ENCODE results near the gene TMEM273.

TMEM273 gene

GRCh38 chr10:49160110-49160509 lies 28.1 kb downstream of the TMEM273 start:
- Histone ChIP-seq H3K9me3 (replicated peaks; ENCODE audit: low read length) (no peaks in the 10 kb centered on the region), H3K4me2 (ENCODE audit: low read length) (no peak overlapping the region), H3K9ac (ENCODE audit: low read depth, low read length) (no peak overlapping the region), H3K4me1 (ENCODE audit: control insufficient read depth, insufficient read depth, low read length) (no peaks in the 10 kb centered on the region), H3K4me3 (ENCODE audit: low read length) (no peak overlapping the region), H3K27me3 (ENCODE audit: control insufficient read depth, insufficient read depth, low read length) (peaks cover 20% of the 10 kb centered on the region), H3K36me3 (ENCODE audit: insufficient read depth, low read length) (no peaks in the 10 kb centered on the region)

- no peaks in the 10 kb centered on the region for H3K4me1 ChIP-seq (ENCODE audit: control insufficient read depth, insufficient read depth, low read length)
These were observed 29.3 kb downstream of the TMEM273 start for GRCh38 chr10:49158915-49159314.

GRCh38 chr10:49158404-49158803 lies 29.8 kb downstream of the TMEM273 start:
- Histone ChIP-seq H3K27me3 (ENCODE audit: control insufficient read depth, insufficient read depth, low read length) (peaks cover 21% of the 10 kb centered on the region), H3K4me3 (ENCODE audit: low read length) (no peak overlapping the region), H3K9me3 (replicated peaks; ENCODE audit: low read length) (no peaks in the 10 kb centered on the region), H3K9ac (ENCODE audit: low read depth, low read length) (no peak overlapping the region), H3K36me3 (ENCODE audit: insufficient read depth, low read length) (no peaks in the 10 kb centered on the region), H3K4me1 (ENCODE audit: control insufficient read depth, insufficient read depth, low read length) (no peaks in the 10 kb centered on the region), H3K4me2 (ENCODE audit: low read length) (no peak overlapping the region)

More at GRCh38 chr10:49158915-49159314, 29.3 kb downstream of the TMEM273 start:
- peaks cover 21% of the 10 kb centered on the region for H3K27me3 ChIP-seq (ENCODE audit: control insufficient read depth, insufficient read depth, low read length)
- H3K4me3 ChIP-seq (ENCODE audit: low read length): no peak overlapping the region
- H3K9me3 ChIP-seq (replicated peaks; ENCODE audit: low read length): no peaks in the 10 kb centered on the region
- no peaks in the 10 kb centered on the region for H3K36me3 ChIP-seq (ENCODE audit: insufficient read depth, low read length)
- H3K9ac ChIP-seq (ENCODE audit: low read depth, low read length): no peak overlapping the region
- no peak overlapping the region for H3K4me2 ChIP-seq (ENCODE audit: low read length)

GRCh38 chr10:49157229-49157628 lies 31.0 kb downstream of the TMEM273 start:
- Histone ChIP-seq H3K4me3 (ENCODE audit: low read length) (no peak overlapping the region), H3K4me1 (ENCODE audit: control insufficient read depth, insufficient read depth, low read length) (no peaks in the 10 kb centered on the region), H3K9ac (ENCODE audit: low read depth, low read length) (no peak overlapping the region), H3K36me3 (ENCODE audit: insufficient read depth, low read length) (no peaks in the 10 kb centered on the region), H3K9me3 (replicated peaks; ENCODE audit: low read length) (no peaks in the 10 kb centered on the region), H3K4me2 (ENCODE audit: low read length) (no peak overlapping the region), H3K27me3 (ENCODE audit: control insufficient read depth, insufficient read depth, low read length) (peaks cover 26% of the 10 kb centered on the region)

- Histone ChIP-seq H3K4me3 (ENCODE audit: low read length) (no peak overlapping the region), H3K9me3 (replicated peaks; ENCODE audit: low read length) (no peaks in the 10 kb centered on the region), H3K27me3 (ENCODE audit: control insufficient read depth, insufficient read depth, low read length) (peaks cover 45% of the 10 kb centered on the region), H3K4me1 (ENCODE audit: control insufficient read depth, insufficient read depth, low read length) (no peaks in the 10 kb centered on the region), H3K4me2 (ENCODE audit: low read length) (no peak overlapping the region), H3K36me3 (ENCODE audit: insufficient read depth, low read length) (no peaks in the 10 kb centered on the region), H3K9ac (ENCODE audit: low read depth, low read length) (no peak overlapping the region)
These were observed 33.5 kb downstream of the TMEM273 start for GRCh38 chr10:49154641-49155040.

DNA sequence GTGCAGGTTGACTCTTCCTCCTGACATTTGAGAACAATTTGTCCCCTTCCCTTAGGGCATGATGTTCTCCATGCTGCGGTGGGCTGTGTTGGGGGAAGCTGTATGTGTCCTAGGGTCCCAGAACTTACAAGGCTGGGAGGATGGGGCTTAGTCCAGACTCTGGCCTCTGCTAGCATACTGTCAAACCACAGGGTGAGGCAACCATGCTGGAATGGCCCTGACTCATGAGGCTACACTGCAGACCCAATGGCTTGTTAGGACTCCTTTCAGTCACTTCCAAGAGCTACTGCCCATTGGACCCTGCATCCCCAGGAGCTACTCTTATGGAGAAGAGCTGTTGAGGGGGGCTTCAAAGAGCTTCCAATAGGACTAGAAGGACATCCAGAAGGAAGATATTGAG lies 34.2 kb downstream of the TMEM273 start:
- no peak overlapping the region for H3K4me3 ChIP-seq (ENCODE audit: low read length)
- no peaks in the 10 kb centered on the region for H3K36me3 ChIP-seq (ENCODE audit: insufficient read depth, low read length)
- no peaks in the 10 kb centered on the region for H3K9me3 ChIP-seq (replicated peaks; ENCODE audit: low read length)
- peaks cover 45% of the 10 kb centered on the region for H3K27me3 ChIP-seq (ENCODE audit: control insufficient read depth, insufficient read depth, low read length)
- peaks cover under 1% of the 10 kb centered on the region for H3K4me1 ChIP-seq (ENCODE audit: control insufficient read depth, insufficient read depth, low read length)
- H3K4me2 ChIP-seq (ENCODE audit: low read length): no peak overlapping the region
- H3K9ac ChIP-seq (ENCODE audit: low read depth, low read length): no peak overlapping the region

DNA sequence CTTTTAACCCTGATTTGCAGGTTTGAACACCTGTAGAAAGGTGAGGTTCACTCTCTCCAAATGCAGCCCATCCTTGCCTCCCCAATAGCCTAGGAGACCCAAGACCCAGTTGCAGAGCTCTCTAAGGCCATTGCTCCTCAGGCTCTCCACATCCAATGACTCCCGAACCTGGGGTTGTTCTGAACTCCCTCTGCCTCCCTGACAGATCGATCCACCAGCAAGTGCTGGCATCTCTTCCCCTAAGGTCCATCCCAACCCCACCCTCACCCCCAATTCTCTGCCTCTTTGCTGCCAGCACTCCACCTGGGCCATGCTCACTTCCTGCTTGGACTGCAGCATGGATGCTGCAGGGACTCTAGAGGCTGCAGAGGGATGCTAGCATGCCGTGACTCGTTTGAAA lies 35.1 kb downstream of the TMEM273 start:
- Histone ChIP-seq H3K4me1 (ENCODE audit: control insufficient read depth, insufficient read depth, low read length) (peaks cover 3% of the 10 kb centered on the region), H3K9me3 (replicated peaks; ENCODE audit: low read length) (no peaks in the 10 kb centered on the region), H3K27me3 (ENCODE audit: control insufficient read depth, insufficient read depth, low read length) (peaks cover 45% of the 10 kb centered on the region), H3K36me3 (ENCODE audit: insufficient read depth, low read length) (no peaks in the 10 kb centered on the region), H3K4me3 (ENCODE audit: low read length) (no peak overlapping the region), H3K9ac (ENCODE audit: low read depth, low read length) (no peak overlapping the region), H3K4me2 (ENCODE audit: low read length) (no peak overlapping the region)

- H3K27me3 ChIP-seq (ENCODE audit: control insufficient read depth, insufficient read depth, low read length): peaks cover 45% of the 10 kb centered on the region
- H3K9ac ChIP-seq (ENCODE audit: low read depth, low read length): no peak overlapping the region
- no peaks in the 10 kb centered on the region for H3K9me3 ChIP-seq (replicated peaks; ENCODE audit: low read length)
- no peaks in the 10 kb centered on the region for H3K36me3 ChIP-seq (ENCODE audit: insufficient read depth, low read length)
- no peak overlapping the region for H3K4me2 ChIP-seq (ENCODE audit: low read length)
- no peak overlapping the region for H3K4me3 ChIP-seq (ENCODE audit: low read length)
- H3K4me1 ChIP-seq (ENCODE audit: control insufficient read depth, insufficient read depth, low read length): peaks cover 3% of the 10 kb centered on the region
These were observed 35.5 kb downstream of the TMEM273 start for GRCh38 chr10:49152663-49153062.

DNA sequence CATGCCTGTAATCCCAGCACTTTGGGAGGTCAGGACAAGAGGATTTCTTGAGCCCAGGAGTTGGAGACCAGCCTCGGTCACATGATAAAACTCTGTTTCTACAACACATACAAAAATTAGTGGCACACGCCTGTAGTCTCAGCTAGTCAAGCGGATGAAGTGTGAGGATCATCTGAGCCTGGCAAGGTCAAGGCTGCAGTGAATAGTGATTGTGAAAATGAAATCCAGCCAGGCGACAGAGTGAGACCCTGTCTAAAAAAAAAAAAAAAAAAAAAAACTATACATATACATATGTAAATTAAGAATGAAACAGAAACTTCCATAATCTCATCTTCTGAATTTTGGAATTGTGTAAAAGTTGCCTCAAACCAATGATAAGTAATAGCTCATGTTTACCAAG lies 36.2 kb downstream of the TMEM273 start:
- Histone ChIP-seq H3K4me2 (ENCODE audit: low read length) (no peak overlapping the region), H3K9me3 (replicated peaks; ENCODE audit: low read length) (no peaks in the 10 kb centered on the region), H3K4me3 (ENCODE audit: low read length) (no peak overlapping the region)

DNA sequence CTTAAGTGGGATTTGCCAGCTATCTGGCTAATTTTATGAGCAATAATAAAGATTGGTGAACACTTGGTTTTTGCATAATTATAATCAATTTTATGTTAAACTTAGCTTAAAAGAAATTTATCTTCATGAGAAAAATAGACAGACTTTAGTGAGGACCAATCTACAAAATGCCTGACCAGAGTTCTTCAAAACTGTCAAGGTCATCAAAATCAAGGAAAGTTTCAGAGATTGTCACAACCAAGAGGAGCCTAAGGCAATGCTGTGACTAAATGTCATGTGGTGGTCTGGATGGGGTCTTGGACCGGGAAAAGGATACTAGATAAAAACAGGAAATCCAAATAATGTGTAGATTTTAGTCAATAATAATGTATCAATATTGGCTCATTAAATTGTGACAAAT lies 36.7 kb downstream of the TMEM273 start:
- no peaks in the 10 kb centered on the region for H3K36me3 ChIP-seq (ENCODE audit: insufficient read depth, low read length)
- H3K4me3 ChIP-seq (ENCODE audit: low read length): no peak overlapping the region
- peaks cover 3% of the 10 kb centered on the region for H3K4me1 ChIP-seq (ENCODE audit: control insufficient read depth, insufficient read depth, low read length)
- H3K27me3 ChIP-seq (ENCODE audit: control insufficient read depth, insufficient read depth, low read length): peaks cover 41% of the 10 kb centered on the region
- no peak overlapping the region for H3K9ac ChIP-seq (ENCODE audit: low read depth, low read length)
- no peak overlapping the region for H3K4me2 ChIP-seq (ENCODE audit: low read length)
- H3K9me3 ChIP-seq (replicated peaks; ENCODE audit: low read length): no peaks in the 10 kb centered on the region

More for the DNA sequence above, 36.2 kb downstream of the TMEM273 start:
- Histone ChIP-seq H3K9ac (ENCODE audit: low read depth, low read length) (no peak overlapping the region), H3K27me3 (ENCODE audit: control insufficient read depth, insufficient read depth, low read length) (peaks cover 43% of the 10 kb centered on the region), H3K36me3 (ENCODE audit: insufficient read depth, low read length) (no peaks in the 10 kb centered on the region), H3K4me1 (ENCODE audit: control insufficient read depth, insufficient read depth, low read length) (peaks cover 3% of the 10 kb centered on the region)

- Histone ChIP-seq H3K4me3 (ENCODE audit: low read length) (no peak overlapping the region), H3K9me3 (replicated peaks; ENCODE audit: low read length) (no peaks in the 10 kb centered on the region), H3K9ac (ENCODE audit: low read depth, low read length) (no peak overlapping the region), H3K27me3 (ENCODE audit: control insufficient read depth, insufficient read depth, low read length) (peaks cover 45% of the 10 kb centered on the region), H3K4me2 (ENCODE audit: low read length) (no peak overlapping the region), H3K36me3 (ENCODE audit: insufficient read depth, low read length) (no peaks in the 10 kb centered on the region), H3K4me1 (ENCODE audit: control insufficient read depth, insufficient read depth, low read length) (peaks cover 3% of the 10 kb centered on the region)
These were observed 37.2 kb downstream of the TMEM273 start for GRCh38 chr10:49151025-49151445.

GRCh38 chr10:49150426-49150825 lies 37.8 kb downstream of the TMEM273 start:
- H3K4me3 ChIP-seq (ENCODE audit: low read length): no peak overlapping the region
- H3K4me1 ChIP-seq (ENCODE audit: control insufficient read depth, insufficient read depth, low read length): peaks cover 3% of the 10 kb centered on the region
- peaks cover 43% of the 10 kb centered on the region for H3K27me3 ChIP-seq (ENCODE audit: control insufficient read depth, insufficient read depth, low read length)
- H3K4me2 ChIP-seq (ENCODE audit: low read length): no peak overlapping the region
- H3K9me3 ChIP-seq (replicated peaks; ENCODE audit: low read length): no peaks in the 10 kb centered on the region
- H3K36me3 ChIP-seq (ENCODE audit: insufficient read depth, low read length): no peaks in the 10 kb centered on the region
- no peak overlapping the region for H3K9ac ChIP-seq (ENCODE audit: low read depth, low read length)
